ENCODE data around the gene CARNS1.
"Not testable (repeated sequence)": the region's sequence is repeated elsewhere in the genome, so short reads cannot be mapped to it uniquely, and the experiment has no call there.

The CARNS1 gene

GRCh38 chr11:67418476-67419281 lies 3.2 kb downstream of the CARNS1 start:
- H3K4me1 Mint-ChIP-seq (ENCODE audit: low read depth) = peaks cover 16% of the 10 kb centered on the region
- H3K4me3 Mint-ChIP-seq = peak overlapping the region; percentile 5
- H3K36me3 Mint-ChIP-seq (ENCODE audit: low read depth) = no peaks in the 10 kb centered on the region
- no peaks in the 10 kb centered on the region for H3K9me3 Mint-ChIP-seq
- no peak overlapping the region for H3K27ac Mint-ChIP-seq
- H3K27me3 Mint-ChIP-seq (ENCODE audit: low read depth) = peaks cover 15% of the 10 kb centered on the region

GRCh38 chr11:67419325-67420049 lies 4.0 kb downstream of the CARNS1 start:
- no peaks in the 10 kb centered on the region for H3K36me3 Mint-ChIP-seq (ENCODE audit: low read depth)
- H3K9me3 Mint-ChIP-seq = no peaks in the 10 kb centered on the region
- H3K27ac Mint-ChIP-seq = no peak overlapping the region
- H3K4me3 Mint-ChIP-seq = peak overlapping the region; percentile 72
- peaks cover 16% of the 10 kb centered on the region for H3K4me1 Mint-ChIP-seq (ENCODE audit: low read depth)
- peaks cover 15% of the 10 kb centered on the region for H3K27me3 Mint-ChIP-seq (ENCODE audit: low read depth)

- Mint-ChIP-seq H3K4me1 (ENCODE audit: low read depth) (peaks cover 13% of the 10 kb centered on the region), H3K36me3 (ENCODE audit: low read depth) (no peaks in the 10 kb centered on the region), H3K4me3 (peak overlapping the region; percentile 72), H3K9me3 (no peaks in the 10 kb centered on the region), H3K27ac (no peak overlapping the region), H3K27me3 (ENCODE audit: low read depth) (peaks cover 15% of the 10 kb centered on the region)
Observed at GRCh38 chr11:67420147-67420645, 4.7 kb downstream of the CARNS1 start.

GRCh38 chr11:67420646-67421429 lies 5.4 kb downstream of the CARNS1 start:
- Mint-ChIP-seq H3K4me3 (peak overlapping the region; percentile 71), H3K36me3 (ENCODE audit: low read depth) (no peaks in the 10 kb centered on the region), H3K9me3 (no peaks in the 10 kb centered on the region), H3K4me1 (ENCODE audit: low read depth) (peaks cover 16% of the 10 kb centered on the region), H3K27ac (peak overlapping the region; percentile 55), H3K27me3 (ENCODE audit: low read depth) (peaks cover 15% of the 10 kb centered on the region)

GRCh38 chr11:67421430-67422031 lies 6.1 kb downstream of the CARNS1 start:
- Mint-ChIP-seq H3K27ac (peak overlapping the region; percentile 55), H3K36me3 (ENCODE audit: low read depth) (no peaks in the 10 kb centered on the region), H3K4me1 (ENCODE audit: low read depth) (peaks cover 12% of the 10 kb centered on the region), H3K4me3 (peak overlapping the region; percentile 71), H3K27me3 (ENCODE audit: low read depth) (peaks cover 8% of the 10 kb centered on the region), H3K9me3 (no peaks in the 10 kb centered on the region)

GRCh38 chr11:67422891-67423290 lies 7.4 kb downstream of the CARNS1 start:
- H3K9me3 Mint-ChIP-seq = no peaks in the 10 kb centered on the region
- H3K27me3 Mint-ChIP-seq (ENCODE audit: low read depth) = peaks cover 5% of the 10 kb centered on the region
- peaks cover 16% of the 10 kb centered on the region for H3K4me1 Mint-ChIP-seq (ENCODE audit: low read depth)
- H3K27ac Mint-ChIP-seq = no peak overlapping the region
- peaks cover 3% of the 10 kb centered on the region for H3K36me3 Mint-ChIP-seq (ENCODE audit: low read depth)
- peak overlapping the region; percentile 6 for H3K4me3 Mint-ChIP-seq

- Mint-ChIP-seq H3K36me3 (ENCODE audit: low read depth) (peaks cover 3% of the 10 kb centered on the region), H3K4me1 (ENCODE audit: low read depth) (peaks cover 17% of the 10 kb centered on the region), H3K27me3 (ENCODE audit: low read depth) (peaks cover 5% of the 10 kb centered on the region), H3K4me3 (no peak overlapping the region), H3K27ac (no peak overlapping the region), H3K9me3 (no peaks in the 10 kb centered on the region)
Observed at GRCh38 chr11:67423466-67423865, 8.0 kb downstream of the CARNS1 start.

GRCh38 chr11:67423891-67424613 lies 8.6 kb downstream of the CARNS1 start:
- Mint-ChIP-seq H3K4me1 (ENCODE audit: low read depth) (peaks cover 19% of the 10 kb centered on the region), H3K36me3 (ENCODE audit: low read depth) (peaks cover 5% of the 10 kb centered on the region), H3K9me3 (no peaks in the 10 kb centered on the region), H3K4me3 (no peak overlapping the region), H3K27ac (no peak overlapping the region), H3K27me3 (ENCODE audit: low read depth) (peaks cover 5% of the 10 kb centered on the region)

GRCh38 chr11:67427364-67427859 lies 11.9 kb downstream of the CARNS1 start:
- Mint-ChIP-seq H3K4me1 (ENCODE audit: low read depth) (peaks cover 27% of the 10 kb centered on the region), H3K36me3 (ENCODE audit: low read depth) (peaks cover 17% of the 10 kb centered on the region), H3K27ac (peak overlapping the region; percentile 96), H3K4me3 (peak overlapping the region; percentile 98)
- H3K9me3 Mint-ChIP-seq; H3K27me3 Mint-ChIP-seq (ENCODE audit: low read depth): not testable (repeated sequence)

GRCh38 chr11:67428052-67429001 lies 12.8 kb downstream of the CARNS1 start, which contains the start of gene RPS6KB2:
Gene RPS6KB2 (plus strand): TSS chr11:67428494. CDS start chr11:67428546, 52 bp downstream.
- Mint-ChIP-seq H3K4me3 (peak within 1 kb of the TSS; percentile 98), H3K36me3 (ENCODE audit: low read depth) (peaks cover 17% of the 10 kb centered on the region), H3K4me1 (ENCODE audit: low read depth) (peaks cover 26% of the 10 kb centered on the region), H3K9me3 (no peaks in the 10 kb centered on the region), H3K27ac (peak within 1 kb of the TSS; percentile 96), H3K27me3 (ENCODE audit: low read depth) (no peaks in the 10 kb centered on the region)

GRCh38 chr11:67429038-67429668 lies 13.7 kb downstream of the CARNS1 start:
- peaks cover 17% of the 10 kb centered on the region for H3K36me3 Mint-ChIP-seq (ENCODE audit: low read depth)
- H3K4me3 Mint-ChIP-seq = peak overlapping the region; percentile 98
- H3K4me1 Mint-ChIP-seq (ENCODE audit: low read depth) = peaks cover 28% of the 10 kb centered on the region
- H3K9me3 Mint-ChIP-seq = no peaks in the 10 kb centered on the region
- H3K27me3 Mint-ChIP-seq (ENCODE audit: low read depth) = no peaks in the 10 kb centered on the region
- H3K27ac Mint-ChIP-seq = peak overlapping the region; percentile 91

GRCh38 chr11:67429722-67430121 lies 14.2 kb downstream of the CARNS1 start:
- H3K36me3 Mint-ChIP-seq (ENCODE audit: low read depth) = peaks cover 17% of the 10 kb centered on the region
- H3K4me3 Mint-ChIP-seq = peak overlapping the region; percentile 98
- H3K4me1 Mint-ChIP-seq (ENCODE audit: low read depth) = peaks cover 28% of the 10 kb centered on the region
- no peak overlapping the region for H3K27ac Mint-ChIP-seq
- no peaks in the 10 kb centered on the region for H3K27me3 Mint-ChIP-seq (ENCODE audit: low read depth)
- H3K9me3 Mint-ChIP-seq = no peaks in the 10 kb centered on the region
